Measurements from ENCODE around the gene SRGAP2B. TPM values are rescaled to one million over a fixed set of nuclear protein-coding genes. Genes with fewer than 3 reads are reported as not detected.
"Not testable (repeated sequence)": the region's sequence is repeated elsewhere in the genome, so short reads cannot be mapped to it uniquely, and the experiment has no call there.

SRGAP2B gene
- total RNA-seq, 1 experiment from 2014 or later, result 23.5 TPM

- H3K23me2 ChIP-seq (ENCODE audit: insufficient read length, low read depth, low read length, poor library complexity, severe bottlenecking); H2AK5ac ChIP-seq (ENCODE audit: insufficient read length, low read length); H2BK12ac ChIP-seq (ENCODE audit: insufficient read length, low read depth, low read length); H3K27me3 Mint-ChIP-seq (ENCODE audit: low read depth); H3K23ac ChIP-seq (ENCODE audit: insufficient read length, low read depth, low read length); H4K20me1 ChIP-seq (ENCODE audit: control insufficient read depth, insufficient read depth, insufficient read length); H3K4ac ChIP-seq (ENCODE audit: low read depth, low read length); H2BK120ac ChIP-seq (ENCODE audit: low read depth, low read length, poor library complexity, severe bottlenecking); H2BK15ac ChIP-seq (ENCODE audit: low read depth, low read length); H3K18ac ChIP-seq (ENCODE audit: insufficient read length, low read depth, low read length); H4K8ac ChIP-seq (replicated peaks; ENCODE audit: insufficient read length, low read depth, low read length); H3T11ph ChIP-seq (ENCODE audit: low read length); H2AFZ ChIP-seq (ENCODE audit: low read length); H3K9ac ChIP-seq (ENCODE audit: extremely low read depth, insufficient read length, low read length); H2BK5ac ChIP-seq (ENCODE audit: insufficient read length, low read length); H3K27ac Mint-ChIP-seq; H4K91ac ChIP-seq (ENCODE audit: insufficient read length, low read depth, low read length); DNase-seq; H3K36me3 Mint-ChIP-seq (ENCODE audit: insufficient read depth in 1 of 3, low read depth in 3 of 3); H3K4me1 Mint-ChIP-seq; H3K14ac ChIP-seq (ENCODE audit: insufficient read depth, low read length); H3K4me2 ChIP-seq (ENCODE audit: insufficient read depth, insufficient read length, low read length); H4K5ac ChIP-seq (ENCODE audit: insufficient read length, low read depth, low read length); H3K79me1 ChIP-seq (ENCODE audit: insufficient read depth, low read depth, low read length, poor library complexity, severe bottlenecking); H3K4me1 ChIP-seq (ENCODE audit: insufficient read depth, low read length); H3K9me3 Mint-ChIP-seq; H3K4me3 Mint-ChIP-seq; H2BK20ac ChIP-seq (ENCODE audit: low read depth, low read length, poor library complexity, severe bottlenecking); H3K79me2 ChIP-seq (ENCODE audit: insufficient read depth, low read length); H3K27me3 ChIP-seq (ENCODE audit: insufficient read depth, low read length); H3K9me3 ChIP-seq (ENCODE audit: control insufficient read depth, low read depth, low read length); H3K56ac ChIP-seq (ENCODE audit: insufficient read length, low read depth, low read length); H3K27ac ChIP-seq (ENCODE audit: insufficient read length, low read depth, low read length): not testable (repeated sequence)
- WGBS (ENCODE audit: extremely low coverage, insufficient read length, low lambda C conversion rate), result no CpG with 5 or more reads among the region's 2 CpGs
Observed at GRCh38 chr1:145019709-145020108, 75.4 kb downstream of the SRGAP2B start.

- H3K9me3 Mint-ChIP-seq; H3K27me3 Mint-ChIP-seq (ENCODE audit: low read depth); H2AK5ac ChIP-seq (ENCODE audit: insufficient read length, low read length): not testable (repeated sequence)
Observed at GRCh38 chr1:145017725-145018124, 77.4 kb downstream of the SRGAP2B start.

GRCh38 chr1:145016492-145016862 is 78.7 kb downstream of the SRGAP2B start:
- H3K56ac ChIP-seq (ENCODE audit: insufficient read length, low read depth, low read length); H2BK20ac ChIP-seq (ENCODE audit: low read depth, low read length, poor library complexity, severe bottlenecking); DNase-seq; H3K23me2 ChIP-seq (ENCODE audit: insufficient read length, low read depth, low read length, poor library complexity, severe bottlenecking); H3K79me2 ChIP-seq (ENCODE audit: insufficient read depth, low read length); H3K14ac ChIP-seq (ENCODE audit: insufficient read depth, low read length); H3K4me3 Mint-ChIP-seq; H3K27ac ChIP-seq (ENCODE audit: insufficient read length, low read depth, low read length); H3K9me3 ChIP-seq (ENCODE audit: control insufficient read depth, low read depth, low read length); H3K23ac ChIP-seq (ENCODE audit: insufficient read length, low read depth, low read length); H4K20me1 ChIP-seq (ENCODE audit: control insufficient read depth, insufficient read depth, insufficient read length); H2BK5ac ChIP-seq (ENCODE audit: insufficient read length, low read length); H3K27me3 ChIP-seq (ENCODE audit: insufficient read depth, low read length); H4K8ac ChIP-seq (replicated peaks; ENCODE audit: insufficient read length, low read depth, low read length); H3T11ph ChIP-seq (ENCODE audit: low read length); H2AK5ac ChIP-seq (ENCODE audit: insufficient read length, low read length); H2BK15ac ChIP-seq (ENCODE audit: low read depth, low read length); H3K79me1 ChIP-seq (ENCODE audit: insufficient read depth, low read depth, low read length, poor library complexity, severe bottlenecking); H3K27ac Mint-ChIP-seq; H3K9me3 Mint-ChIP-seq; H4K91ac ChIP-seq (ENCODE audit: insufficient read length, low read depth, low read length); H3K4me1 ChIP-seq (ENCODE audit: insufficient read depth, low read length); H2BK120ac ChIP-seq (ENCODE audit: low read depth, low read length, poor library complexity, severe bottlenecking); H3K18ac ChIP-seq (ENCODE audit: insufficient read length, low read depth, low read length); H3K4me2 ChIP-seq (ENCODE audit: insufficient read depth, insufficient read length, low read length); H3K4me1 Mint-ChIP-seq; H3K36me3 Mint-ChIP-seq (ENCODE audit: insufficient read depth in 1 of 3, low read depth in 3 of 3); H3K27me3 Mint-ChIP-seq (ENCODE audit: low read depth); H2AFZ ChIP-seq (ENCODE audit: low read length); H4K5ac ChIP-seq (ENCODE audit: insufficient read length, low read depth, low read length); H3K4ac ChIP-seq (ENCODE audit: low read depth, low read length); H3K9ac ChIP-seq (ENCODE audit: extremely low read depth, insufficient read length, low read length); H2BK12ac ChIP-seq (ENCODE audit: insufficient read length, low read depth, low read length): not testable (repeated sequence)

More at GRCh38 chr1:145017725-145018124, 77.4 kb downstream of the SRGAP2B start:
- H2BK12ac ChIP-seq (ENCODE audit: insufficient read length, low read depth, low read length); H3K27ac ChIP-seq (ENCODE audit: insufficient read length, low read depth, low read length); H3K4me2 ChIP-seq (ENCODE audit: insufficient read depth, insufficient read length, low read length); H3K27ac Mint-ChIP-seq; H2BK5ac ChIP-seq (ENCODE audit: insufficient read length, low read length); H3K56ac ChIP-seq (ENCODE audit: insufficient read length, low read depth, low read length); H3K4ac ChIP-seq (ENCODE audit: low read depth, low read length); H3K27me3 ChIP-seq (ENCODE audit: insufficient read depth, low read length); H2BK15ac ChIP-seq (ENCODE audit: low read depth, low read length); H3K14ac ChIP-seq (ENCODE audit: insufficient read depth, low read length); H3K9me3 ChIP-seq (ENCODE audit: control insufficient read depth, low read depth, low read length); H4K8ac ChIP-seq (replicated peaks; ENCODE audit: insufficient read length, low read depth, low read length); H2BK20ac ChIP-seq (ENCODE audit: low read depth, low read length, poor library complexity, severe bottlenecking); H2BK120ac ChIP-seq (ENCODE audit: low read depth, low read length, poor library complexity, severe bottlenecking); H3K4me1 Mint-ChIP-seq; H3K79me1 ChIP-seq (ENCODE audit: insufficient read depth, low read depth, low read length, poor library complexity, severe bottlenecking); H3K4me1 ChIP-seq (ENCODE audit: insufficient read depth, low read length); H3K36me3 Mint-ChIP-seq (ENCODE audit: insufficient read depth in 1 of 3, low read depth in 3 of 3); H3K79me2 ChIP-seq (ENCODE audit: insufficient read depth, low read length); H3K4me3 Mint-ChIP-seq; H4K91ac ChIP-seq (ENCODE audit: insufficient read length, low read depth, low read length); H3K23me2 ChIP-seq (ENCODE audit: insufficient read length, low read depth, low read length, poor library complexity, severe bottlenecking); H3K9ac ChIP-seq (ENCODE audit: extremely low read depth, insufficient read length, low read length); H4K20me1 ChIP-seq (ENCODE audit: control insufficient read depth, insufficient read depth, insufficient read length); H4K5ac ChIP-seq (ENCODE audit: insufficient read length, low read depth, low read length); H2AFZ ChIP-seq (ENCODE audit: low read length); H3K23ac ChIP-seq (ENCODE audit: insufficient read length, low read depth, low read length); H3K18ac ChIP-seq (ENCODE audit: insufficient read length, low read depth, low read length); DNase-seq; H3T11ph ChIP-seq (ENCODE audit: low read length): not testable (repeated sequence)
- no CpG with 5 or more reads among the region's 2 CpGs for WGBS (ENCODE audit: extremely low coverage, insufficient read length, low lambda C conversion rate)

Data from H9 (cell line).